HEK293 (cell line): ENCODE measurements around the gene POLR2H.

Experiments
- CTCF ChIP-seq: fragments of 450-650 bp; formaldehyde crosslinking; IDR thresholded peaks from 2 replicates; pipeline ENCODE4 v1.5.1; 2016; ENCODE audit warnings: missing biosample characterization, missing genetic modification characterization
- EGR2 ChIP-seq: fragments of 450-650 bp; formaldehyde crosslinking; IDR thresholded peaks from 2 replicates; pipeline ENCODE4 v1.5.1; 2016; ENCODE audit warnings: low read depth, missing biosample characterization, missing genetic modification characterization
- REST ChIP-seq: fragments of 450-650 bp; formaldehyde crosslinking; IDR thresholded peaks from 2 replicates; pipeline ENCODE4 v1.5.1; 2016; ENCODE audit warnings: missing biosample characterization, missing genetic modification characterization
- ZNF324 ChIP-seq: fragments of 450-650 bp; formaldehyde crosslinking; IDR thresholded peaks from 2 replicates; pipeline ENCODE4 v1.5.1; 2016; ENCODE audit warnings: missing biosample characterization, missing genetic modification characterization
- ZNF621 ChIP-seq: fragments of 450-650 bp; formaldehyde crosslinking; IDR thresholded peaks from 2 replicates; pipeline ENCODE4 v1.5.1; 2017; ENCODE audit warnings: missing biosample characterization, missing genetic modification characterization
- ZNF830 ChIP-seq: fragments of 450-650 bp; IDR thresholded peaks from 2 replicates; pipeline ENCODE4 v1.5.0; 2018; ENCODE audit warnings: missing biosample characterization, missing genetic modification characterization, low read depth, mild to moderate bottlenecking, moderate library complexity

GRCh38 chr3:184335661-184336546 lies 25.6 kb upstream of the POLR2H start:
- TF ChIP-seq ZNF830 (no peak), ZNF324 (tag by site-specific recombination) (0 out of 2 replicates have a peak, but pooled peaks have one; percentile 44), CTCF (no peak), REST (tag by site-specific recombination) (no peak), EGR2 (peak; percentile 77), ZNF621 (tag by site-specific recombination) (no peak)
